GM18861 (cell line): ENCODE measurements around the gene PTPRR.

Experiments used
- ATAC-seq: cut with Tn5 transposase; IDR thresholded peaks from one replicate; pipeline ENCODE4 v1.9.1; 2021; ENCODE audit not compliant: unreplicated experiment

PTPRR gene

GRCh38 chr12:70806043-70806442, 114.5 kb downstream of the PTPRR start:
- ATAC-seq, result no peak

- ATAC-seq, result no peak
These were observed 122.3 kb downstream of the PTPRR start for GRCh38 chr12:70798016-70798783.

- no peak for ATAC-seq
These were observed 123.5 kb downstream of the PTPRR start for GRCh38 chr12:70796989-70797388.

GRCh38 chr12:70795608-70796007, 124.9 kb downstream of the PTPRR start:
- no peak for ATAC-seq

- no peak for ATAC-seq
These were observed 126.4 kb downstream of the PTPRR start for GRCh38 chr12:70794131-70794530.

- ATAC-seq, result no peak
These were observed 131.8 kb downstream of the PTPRR start for GRCh38 chr12:70788774-70789173.

GRCh38 chr12:70787612-70788011, 132.9 kb downstream of the PTPRR start:
- no peak for ATAC-seq

GRCh38 chr12:70785896-70786295, 134.6 kb downstream of the PTPRR start:
- no peak for ATAC-seq

- ATAC-seq, result no peak
These were observed 136.4 kb downstream of the PTPRR start for GRCh38 chr12:70784042-70784668.

GRCh38 chr12:70783455-70783854, 137.1 kb downstream of the PTPRR start:
- ATAC-seq, result no peak

- no peak for ATAC-seq
These were observed 141.3 kb downstream of the PTPRR start for GRCh38 chr12:70779250-70779649.

- ATAC-seq, result no peak
These were observed 146.5 kb downstream of the PTPRR start for GRCh38 chr12:70774055-70774454.

- ATAC-seq, result no peak
These were observed 147.7 kb downstream of the PTPRR start for GRCh38 chr12:70772836-70773235.

GRCh38 chr12:70771581-70771980, 149.0 kb downstream of the PTPRR start:
- ATAC-seq, result no peak

- ATAC-seq, result no peak
These were observed 156.9 kb downstream of the PTPRR start for GRCh38 chr12:70763666-70764065.

GRCh38 chr12:70762000-70762399, 158.5 kb downstream of the PTPRR start:
- no peak for ATAC-seq

- no peak for ATAC-seq
These were observed 161.2 kb downstream of the PTPRR start for GRCh38 chr12:70759161-70759918.

- ATAC-seq, result no peak
These were observed 162.1 kb downstream of the PTPRR start for GRCh38 chr12:70758494-70758845.

GRCh38 chr12:70757830-70758493, 162.6 kb downstream of the PTPRR start:
- no peak for ATAC-seq

GRCh38 chr12:70756791-70757190, 163.7 kb downstream of the PTPRR start:
- no peak for ATAC-seq

GRCh38 chr12:70756118-70756517, 164.4 kb downstream of the PTPRR start:
- ATAC-seq, result no peak
